Stomach smooth muscle (tissue), 2 donors: ENCODE results near the gene TUT4.

Source experiments
- H3K27ac ChIP-seq: one replicate; pipeline ENCODE4 v1.7.0; 2013; ENCODE audit warnings: mild to moderate bottlenecking, low read length, inconsistent platforms
- H3K27me3 ChIP-seq, 2 donors: one replicate each; pipeline ENCODE4 v1.7.0; 2013; ENCODE audit warnings: low read length in 2 of 2; ENCODE audit not compliant: insufficient read depth in 2 of 2, control insufficient read depth in 1 of 2
- H3K36me3 ChIP-seq, 2 donors: one replicate each; pipeline ENCODE4 v1.7.0; 2013; ENCODE audit warnings: low read length in 2 of 2; ENCODE audit not compliant: control insufficient read depth in 2 of 2, insufficient read depth in 2 of 2
- H3K4me1 ChIP-seq: one replicate; pipeline ENCODE4 v1.7.0; 2013; ENCODE audit warnings: low read length; ENCODE audit not compliant: control insufficient read depth, insufficient read depth
- H3K4me3 ChIP-seq, 2 donors: one replicate each; pipeline ENCODE4 v1.7.0; 2013; ENCODE audit warnings: low read length in 2 of 2
- H3K9ac ChIP-seq, 2 donors: one replicate each; pipeline ENCODE4 v1.7.0; 2013; ENCODE audit warnings: low read length in 2 of 2, mild to moderate bottlenecking in 1 of 2
- H3K9me3 ChIP-seq, 2 donors: one replicate each; pipeline ENCODE4 v1.7.0; 2013; ENCODE audit warnings: low read length in 2 of 2; ENCODE audit not compliant: control insufficient read depth in 2 of 2
- donor health status: healthy.
- donor health status: Pancreatic carcinoma.

TUT4 gene

GRCh38 chr1:52552236-52552504 is 722 bp downstream of the TUT4 start:
- Histone ChIP-seq H3K27me3 (no peaks in the 10 kb centered on the region), H3K4me3 (peak overlapping the region; percentile 87 to 94), H3K36me3 (no peaks in the 10 kb centered on the region), H3K4me1 (peaks cover 4% of the 10 kb centered on the region), H3K9ac (peak overlapping the region; percentile 82 to 84), H3K9me3 (no peaks in the 10 kb centered on the region), H3K27ac (peak overlapping the region; percentile 65)

GRCh38 chr1:52551507-52552235 is 1.2 kb downstream of the TUT4 start:
- Histone ChIP-seq H3K9ac (peak overlapping the region; percentile 82 to 84), H3K27ac (peak overlapping the region; percentile 65), H3K9me3 (no peaks in the 10 kb centered on the region), H3K4me3 (peak overlapping the region; percentile 87 to 94), H3K4me1 (peaks cover 4% of the 10 kb centered on the region), H3K27me3 (no peaks in the 10 kb centered on the region), H3K36me3 (no peaks in the 10 kb centered on the region)

- Histone ChIP-seq H3K27ac (no peak overlapping the region), H3K4me3 (no peak overlapping the region), H3K9me3 (no peaks in the 10 kb centered on the region), H3K27me3 (no peaks in the 10 kb centered on the region), H3K4me1 (peaks cover 4% of the 10 kb centered on the region), H3K9ac (no peak overlapping the region), H3K36me3 (no peaks in the 10 kb centered on the region)
Measured at GRCh38 chr1:52550447-52550846, 2.4 kb downstream of the TUT4 start.

- Histone ChIP-seq H3K27me3 (no peaks in the 10 kb centered on the region), H3K4me1 (peaks cover 4% of the 10 kb centered on the region), H3K27ac (no peak overlapping the region), H3K9me3 (no peaks in the 10 kb centered on the region), H3K4me3 (no peak overlapping the region), H3K36me3 (no peaks in the 10 kb centered on the region), H3K9ac (no peak overlapping the region)
Measured at GRCh38 chr1:52549267-52549666, 3.6 kb downstream of the TUT4 start.

- H3K9me3 ChIP-seq, result peaks cover 0 to 6% of the 10 kb centered on the region in 2 donors
- H3K4me1 ChIP-seq, result no peaks in the 10 kb centered on the region
- no peak overlapping the region for H3K9ac ChIP-seq
- no peaks in the 10 kb centered on the region for H3K27me3 ChIP-seq
- no peak overlapping the region for H3K27ac ChIP-seq
- H3K4me3 ChIP-seq, result no peak overlapping the region
- H3K36me3 ChIP-seq, result no peaks in the 10 kb centered on the region
Measured at GRCh38 chr1:52546852-52547251, 6.0 kb downstream of the TUT4 start.

- no peak overlapping the region for H3K9ac ChIP-seq
- no peak overlapping the region for H3K27ac ChIP-seq
- no peaks in the 10 kb centered on the region for H3K36me3 ChIP-seq
- H3K9me3 ChIP-seq, result peaks cover 0 to 12% of the 10 kb centered on the region in 2 donors
- no peaks in the 10 kb centered on the region for H3K27me3 ChIP-seq
- no peak overlapping the region for H3K4me3 ChIP-seq
- H3K4me1 ChIP-seq, result no peaks in the 10 kb centered on the region
Measured at GRCh38 chr1:52544665-52545525, 8.0 kb downstream of the TUT4 start.

- H3K27me3 ChIP-seq, result no peaks in the 10 kb centered on the region
- H3K36me3 ChIP-seq, result no peaks in the 10 kb centered on the region
- no peak overlapping the region for H3K4me3 ChIP-seq
- no peaks in the 10 kb centered on the region for H3K4me1 ChIP-seq
- peaks cover 0 to 12% of the 10 kb centered on the region in 2 donors for H3K9me3 ChIP-seq
- H3K9ac ChIP-seq, result no peak overlapping the region
- H3K27ac ChIP-seq, result no peak overlapping the region
Measured at GRCh38 chr1:52542085-52542688, 10.7 kb downstream of the TUT4 start.

- Histone ChIP-seq H3K4me1 (no peaks in the 10 kb centered on the region), H3K36me3 (no peaks in the 10 kb centered on the region), H3K27ac (no peak overlapping the region), H3K9ac (no peak overlapping the region), H3K27me3 (no peaks in the 10 kb centered on the region), H3K9me3 (no peaks in the 10 kb centered on the region), H3K4me3 (no peak overlapping the region)
Measured at GRCh38 chr1:52534928-52535764, 17.7 kb downstream of the TUT4 start.

- Histone ChIP-seq H3K4me3 (no peak overlapping the region), H3K9ac (no peak overlapping the region), H3K27me3 (no peaks in the 10 kb centered on the region), H3K9me3 (no peaks in the 10 kb centered on the region), H3K36me3 (no peaks in the 10 kb centered on the region), H3K4me1 (no peaks in the 10 kb centered on the region), H3K27ac (no peak overlapping the region)
Measured at GRCh38 chr1:52533713-52534112, 19.2 kb downstream of the TUT4 start.

- Histone ChIP-seq H3K4me1 (no peaks in the 10 kb centered on the region), H3K9me3 (no peaks in the 10 kb centered on the region), H3K9ac (no peak overlapping the region), H3K27me3 (no peaks in the 10 kb centered on the region), H3K27ac (no peak overlapping the region), H3K36me3 (no peaks in the 10 kb centered on the region), H3K4me3 (no peak overlapping the region)
Measured at GRCh38 chr1:52532731-52533327, 20.1 kb downstream of the TUT4 start.
